NCI-H526 treated with DMSO at 0.1 percent for 48 hours (cell line): ENCODE data around the gene NRG2.

Source experiments
- DNase-seq: peaks from one replicate; lab custom pipeline; 2025; lab: John Stamatoyannopoulos, UW

The NRG2 gene

GRCh38 chr5:139811274-139811607, 231.9 kb downstream of the NRG2 start:
- no peak for DNase-seq

GRCh38 chr5:139810341-139811273, 232.5 kb downstream of the NRG2 start:
- DNase-seq = no peak

GRCh38 chr5:139809331-139809810, 233.7 kb downstream of the NRG2 start:
- no peak for DNase-seq

- no peak for DNase-seq
Measured at GRCh38 chr5:139808481-139809330, 234.4 kb downstream of the NRG2 start.

GRCh38 chr5:139807647-139808030, 235.5 kb downstream of the NRG2 start:
- DNase-seq = no peak

- no peak for DNase-seq
Measured at GRCh38 chr5:139806726-139807646, 236.1 kb downstream of the NRG2 start.

GRCh38 chr5:139806111-139806510, 237.0 kb downstream of the NRG2 start:
- no peak for DNase-seq

- no peak for DNase-seq
Measured at GRCh38 chr5:139805545-139805944, 237.6 kb downstream of the NRG2 start.

- DNase-seq = no peak
Measured at GRCh38 chr5:139804800-139805397, 238.2 kb downstream of the NRG2 start.

GRCh38 chr5:139803978-139804377, 239.1 kb downstream of the NRG2 start:
- no peak for DNase-seq

GRCh38 chr5:139799359-139799758, 243.7 kb downstream of the NRG2 start:
- DNase-seq = no peak

- DNase-seq = no peak
Measured at GRCh38 chr5:139798883-139799282, 244.2 kb downstream of the NRG2 start.

GRCh38 chr5:139797856-139798510, 245.1 kb downstream of the NRG2 start:
- no peak for DNase-seq

- DNase-seq = no peak
Measured at GRCh38 chr5:139797335-139797734, 245.8 kb downstream of the NRG2 start.
